Embryonic facial prominence (tissue), 1 donor: Measurements from ENCODE around the gene TNS3.

Experiments
- DNase-seq: peaks from one replicate; pipeline ENCODE4 v3.0.0-alpha.2; 2016; ENCODE audit errors: extremely low spot score

The TNS3 gene

DNA sequence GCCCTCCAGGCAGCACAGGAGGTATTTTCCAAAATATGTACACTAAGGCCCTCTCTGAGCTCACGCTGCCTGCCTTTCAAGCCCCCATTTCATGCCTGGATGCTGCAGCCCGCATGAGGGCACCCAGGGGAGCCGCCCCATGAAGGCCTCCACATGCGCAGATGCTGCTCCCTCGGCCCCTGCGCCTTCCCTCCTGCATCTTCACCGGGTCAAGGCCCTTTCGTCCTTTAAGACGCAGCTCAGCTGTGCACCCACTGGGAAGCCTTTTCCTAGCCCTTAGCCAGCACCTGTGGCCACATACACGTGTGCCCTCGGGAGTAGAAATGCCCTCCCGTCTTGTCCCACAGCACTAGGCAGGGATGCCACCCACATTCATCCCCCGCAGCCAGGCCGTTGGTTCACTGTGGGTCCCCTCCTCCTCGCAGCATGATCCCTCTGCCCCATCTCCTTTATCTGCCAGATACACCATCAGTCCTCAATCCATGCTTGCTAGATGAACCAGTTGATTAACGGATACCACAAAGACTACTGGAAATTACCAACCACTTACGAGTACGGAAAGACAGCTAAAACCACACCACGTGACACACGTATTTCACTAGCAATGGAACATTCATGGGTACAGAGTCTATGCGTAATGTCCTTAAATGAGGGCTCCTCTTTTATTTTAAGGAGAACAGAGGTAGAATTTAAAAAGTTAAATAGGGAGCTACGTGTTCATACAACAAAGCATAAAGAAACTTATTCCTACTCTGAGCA is 278.0 kb downstream of the TNS3 start:
- DNase-seq: no peak

DNA sequence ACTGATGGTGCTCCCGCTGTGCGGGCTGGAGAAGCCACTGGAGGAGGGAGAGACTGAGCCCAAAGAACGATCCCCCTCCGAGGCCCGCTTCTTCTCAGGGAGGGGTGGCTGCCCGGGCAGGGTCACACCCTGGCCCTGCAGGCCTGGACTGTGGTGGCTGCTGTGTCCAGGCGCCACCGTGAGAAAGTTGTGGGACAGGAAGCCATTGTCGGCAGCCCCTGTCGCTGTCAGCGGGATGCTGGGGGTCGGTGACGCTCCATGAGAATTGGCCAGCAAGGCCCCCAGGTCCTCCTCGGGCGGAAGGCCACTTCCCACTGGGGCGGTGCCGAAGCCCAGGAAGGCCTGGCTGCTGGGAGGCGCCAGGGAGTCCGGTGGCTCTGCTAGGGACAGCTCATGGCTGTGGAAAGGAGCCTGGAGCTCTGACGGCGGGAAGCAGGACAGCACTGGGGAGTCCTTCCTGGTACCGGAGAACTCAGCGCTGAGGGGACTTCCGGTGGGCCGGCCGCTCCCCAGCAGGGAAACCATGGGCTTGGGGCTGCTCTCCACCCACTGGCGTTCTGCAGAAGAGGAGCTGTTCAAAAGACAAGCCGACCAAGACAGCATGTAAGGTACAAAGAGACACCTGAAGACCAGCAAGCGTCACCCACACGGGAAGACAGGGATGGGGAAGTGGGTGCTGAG is 278.8 kb downstream of the TNS3 start:
- no peak for DNase-seq

- no peak for DNase-seq
These were observed 279.4 kb downstream of the TNS3 start for GRCh38 chr7:47302560-47302959.

DNA sequence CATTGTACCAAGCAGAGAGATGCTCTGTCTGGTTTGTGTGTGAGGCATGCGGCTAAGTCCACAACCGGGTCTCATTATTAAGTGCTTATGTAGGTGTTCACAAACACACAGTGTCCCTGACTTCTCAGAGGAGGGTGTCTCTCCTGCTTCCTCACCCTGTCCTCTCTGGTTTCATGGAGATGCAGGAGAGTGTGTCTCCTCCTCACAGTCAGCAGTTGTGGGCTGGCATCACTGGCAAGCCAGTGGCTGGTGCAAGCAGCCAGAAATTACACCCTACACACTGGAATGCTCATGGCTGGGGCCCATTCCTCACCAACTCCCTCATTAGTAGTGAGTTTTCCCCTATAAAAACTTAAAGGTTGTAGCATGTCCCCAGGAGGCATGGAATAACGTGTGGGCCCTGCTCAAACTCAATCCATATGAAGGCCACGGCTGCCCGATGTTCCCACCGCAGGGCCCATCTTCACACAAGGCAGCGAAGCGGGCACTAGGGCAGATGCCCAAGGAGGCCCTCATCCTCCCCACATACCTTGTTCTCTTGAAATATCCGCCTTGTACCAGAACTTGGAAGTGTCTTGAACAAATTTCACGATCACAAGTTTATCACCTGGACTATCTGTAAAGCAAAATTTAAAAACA is 280.1 kb downstream of the TNS3 start:
- DNase-seq: no peak

DNA sequence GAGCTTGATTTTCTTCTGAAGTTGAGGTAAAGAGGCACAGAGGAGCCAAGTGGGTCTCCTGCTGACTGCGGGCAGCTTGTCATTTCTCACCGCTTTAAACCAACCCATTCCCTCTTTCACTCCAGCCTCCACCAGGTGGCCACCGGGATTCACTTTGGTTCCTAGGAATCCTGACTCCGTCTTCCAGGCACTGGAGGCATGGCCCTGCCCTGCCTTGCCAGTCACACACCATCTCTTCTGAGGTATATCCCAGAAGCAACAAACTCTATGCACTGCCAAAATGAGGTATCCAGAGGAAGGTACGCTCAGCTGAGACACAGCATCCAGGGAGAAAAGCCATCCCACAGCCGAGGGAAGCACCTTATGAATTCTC is 280.8 kb downstream of the TNS3 start:
- DNase-seq: no peak

DNA sequence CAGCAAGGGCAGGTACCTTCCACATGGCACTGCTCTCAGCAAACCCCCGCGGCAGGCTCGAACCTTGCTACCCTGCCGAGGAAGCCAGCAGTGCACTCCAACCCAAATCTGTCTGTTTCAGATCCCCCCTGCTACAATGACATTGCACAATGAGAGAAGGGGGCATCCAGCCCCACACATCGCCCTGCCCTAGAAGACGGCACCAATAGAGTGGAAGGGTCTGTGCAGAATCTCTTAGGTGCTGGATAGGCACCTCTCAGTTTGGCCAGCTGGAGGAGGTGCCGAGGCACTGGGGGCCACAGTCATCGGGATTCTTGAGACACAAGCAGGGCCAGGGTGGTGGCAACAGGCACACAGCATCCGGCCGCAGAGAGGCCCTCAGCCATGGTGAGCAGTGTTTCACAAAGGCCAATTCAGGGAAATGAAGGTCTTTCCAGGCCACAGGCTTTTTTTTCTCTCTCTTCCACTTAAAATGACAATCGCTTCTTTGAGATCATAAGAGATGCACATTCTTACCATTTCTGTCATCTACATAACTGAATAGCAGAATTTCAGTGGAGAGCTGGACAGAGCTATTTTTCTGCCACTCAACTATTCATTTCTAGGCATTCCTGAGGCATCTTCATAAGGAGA is 281.3 kb downstream of the TNS3 start:
- DNase-seq: no peak

GRCh38 chr7:47299496-47299895 is 282.4 kb downstream of the TNS3 start:
- DNase-seq: no peak

DNA sequence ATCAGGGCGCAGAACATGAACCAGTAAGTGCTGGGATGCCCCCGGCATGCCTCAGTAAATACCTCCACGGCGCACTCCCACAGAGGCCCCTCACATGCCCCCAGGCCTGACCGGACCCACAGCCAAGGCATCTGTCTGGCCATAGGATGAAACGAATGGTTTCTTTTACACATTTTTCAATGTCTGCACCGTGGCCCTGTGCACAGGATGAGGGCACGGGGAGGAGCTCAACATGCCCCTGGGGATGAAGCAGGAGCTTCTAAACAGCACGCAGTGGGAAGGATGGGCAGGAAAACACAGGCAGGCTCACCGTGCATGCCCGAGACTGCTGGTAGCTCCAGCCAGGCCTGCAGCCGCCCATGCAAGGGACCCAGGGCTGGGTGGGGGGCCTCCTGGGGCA is 283.3 kb downstream of the TNS3 start:
- DNase-seq: no peak

DNA sequence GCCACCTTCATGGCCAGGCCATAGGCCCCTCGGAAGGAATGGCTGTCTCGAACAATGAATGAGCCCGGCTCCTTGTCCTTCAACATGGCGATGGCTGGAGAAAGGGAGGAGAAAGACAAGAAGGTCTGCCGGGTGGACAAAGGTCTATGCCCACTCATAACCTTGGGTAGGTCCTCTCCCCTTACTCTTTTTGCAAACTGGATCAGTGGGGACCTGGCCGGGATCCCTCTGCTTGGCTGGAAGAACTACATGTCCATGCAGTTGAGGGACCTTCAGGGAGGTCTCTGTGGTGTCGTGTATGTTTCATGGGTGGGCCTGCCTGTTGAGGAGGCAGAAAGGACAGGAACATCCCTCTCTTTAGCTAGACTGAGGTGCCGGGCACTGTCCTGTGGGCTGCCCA is 284.8 kb downstream of the TNS3 start:
- no peak for DNase-seq

GRCh38 chr7:47295606-47296005 is 286.3 kb downstream of the TNS3 start:
- DNase-seq: no peak

- DNase-seq: no peak
These were observed 287.2 kb downstream of the TNS3 start for GRCh38 chr7:47294556-47295222.

DNA sequence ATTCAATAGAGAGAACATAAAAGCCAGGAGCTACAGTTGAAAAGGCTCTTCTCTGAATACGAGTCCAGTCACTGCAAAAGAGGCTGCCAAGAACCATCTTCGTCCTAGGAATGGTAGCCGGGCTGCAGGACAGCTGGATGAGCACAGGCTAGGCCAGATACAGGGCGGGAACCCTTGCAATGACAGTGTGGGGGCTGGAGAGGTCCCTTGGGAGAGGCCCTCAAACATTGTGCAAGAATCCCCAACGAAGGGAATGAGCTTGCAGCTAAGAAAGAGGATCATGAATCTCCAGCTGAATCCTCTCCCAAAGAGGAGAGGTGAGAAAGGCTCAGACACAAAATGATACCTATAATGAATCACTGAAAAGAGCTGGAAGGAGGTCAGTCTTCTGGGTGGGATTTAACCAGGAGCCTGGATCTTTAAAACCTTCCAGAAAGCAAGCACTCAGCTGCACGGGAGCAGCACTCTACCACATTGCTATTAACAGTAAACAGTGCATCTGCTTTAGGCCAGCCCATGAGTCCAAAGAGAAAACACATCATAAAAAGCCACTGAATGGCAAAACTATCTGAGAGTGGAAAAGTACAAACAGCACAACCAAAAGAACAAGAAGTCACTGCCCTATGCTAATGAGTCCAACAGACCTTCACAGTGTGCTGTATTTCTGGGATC is 287.9 kb downstream of the TNS3 start:
- DNase-seq: no peak

DNA sequence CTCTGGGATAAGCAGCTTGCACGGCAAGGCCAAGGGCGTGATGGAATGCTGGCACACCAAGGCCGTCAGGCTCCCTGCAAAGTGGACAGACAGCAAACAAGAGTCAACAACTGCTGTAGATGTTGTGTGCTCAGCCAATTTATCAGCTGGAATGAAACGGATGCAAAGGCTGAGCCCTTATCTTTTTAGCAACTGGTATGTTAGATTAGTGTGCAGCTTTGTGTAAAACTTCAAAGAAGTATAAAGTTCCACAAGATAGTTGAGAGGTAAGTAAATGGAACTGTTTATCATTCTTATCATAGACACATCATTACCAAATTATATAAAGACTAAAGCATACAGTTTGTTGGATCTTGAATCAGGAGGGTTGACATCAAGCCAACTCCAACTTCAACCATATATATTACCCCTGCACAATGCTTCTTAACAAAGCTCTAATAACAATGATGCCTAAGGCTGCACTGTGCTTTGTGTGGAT is 289.0 kb downstream of the TNS3 start:
- DNase-seq: no peak

DNA sequence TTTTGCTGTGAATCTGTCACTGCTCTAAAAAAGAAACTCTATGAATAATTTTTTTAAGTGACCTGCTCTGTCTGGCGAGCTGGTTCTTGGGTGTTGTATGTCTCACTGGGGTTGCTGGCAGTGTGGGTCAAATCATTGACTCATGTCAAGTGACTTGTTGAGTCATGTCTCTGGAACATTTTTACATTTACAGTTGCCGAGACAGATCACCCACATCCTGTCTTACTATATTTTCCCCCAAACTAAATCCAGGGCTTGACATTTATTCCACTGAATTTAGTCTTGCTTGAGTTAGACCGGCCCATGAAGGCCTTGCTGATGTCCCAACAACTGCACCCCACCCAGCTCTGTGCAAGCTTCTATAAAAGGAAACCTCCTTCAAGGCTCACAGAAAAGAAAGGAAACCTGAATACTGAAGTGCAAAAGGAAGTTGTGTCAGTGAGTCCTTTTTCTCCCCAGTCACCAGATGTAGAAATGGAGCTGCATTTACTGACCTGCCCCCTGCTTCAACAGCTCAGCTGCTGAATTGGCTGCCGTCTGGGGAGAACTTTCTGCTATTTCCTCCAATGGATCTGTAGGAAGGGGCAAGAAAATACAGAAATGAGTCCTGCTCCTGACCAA is 290.3 kb downstream of the TNS3 start:
- no peak for DNase-seq

- DNase-seq: no peak
These were observed 291.0 kb downstream of the TNS3 start for GRCh38 chr7:47290867-47291266.

DNA sequence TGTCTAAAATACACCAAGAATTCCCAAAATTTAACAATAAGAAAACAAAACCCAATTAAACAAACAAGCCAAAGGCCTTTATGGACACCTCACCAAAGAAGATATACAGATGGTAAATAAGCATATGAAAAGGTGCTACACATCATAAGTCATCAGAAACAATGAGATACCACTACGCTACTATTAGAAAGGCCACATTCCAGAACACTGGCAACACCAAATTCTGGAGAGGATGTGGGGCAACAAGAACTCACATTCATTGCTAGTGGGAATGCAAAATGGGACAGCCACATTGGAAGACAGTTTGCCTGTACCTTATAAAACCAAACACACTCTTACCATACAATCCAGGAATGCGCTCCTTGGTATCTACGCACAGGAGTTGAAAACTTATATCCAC is 291.4 kb downstream of the TNS3 start:
- no peak for DNase-seq

DNA sequence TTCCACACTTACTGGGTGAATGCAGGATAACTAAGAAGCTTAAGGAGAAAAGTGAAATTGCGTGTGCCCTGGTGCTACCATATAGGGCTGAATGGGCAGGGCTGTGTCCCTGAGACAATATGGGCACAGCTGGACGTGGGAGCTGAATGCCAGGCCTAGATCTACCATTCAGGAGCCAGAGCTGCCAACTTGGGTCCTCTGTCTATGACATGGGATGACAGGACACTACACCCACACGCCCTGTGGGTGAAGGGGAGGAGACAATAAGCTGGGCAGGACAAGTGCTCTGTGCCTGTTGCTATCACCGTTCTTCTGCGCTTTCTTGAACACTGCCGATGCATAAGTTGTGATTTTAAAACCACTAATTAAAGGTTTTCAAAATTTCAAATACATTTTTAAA is 293.9 kb downstream of the TNS3 start:
- no peak for DNase-seq

GRCh38 chr7:47285860-47286491 is 295.9 kb downstream of the TNS3 start:
- DNase-seq: peak; percentile 93

DNA sequence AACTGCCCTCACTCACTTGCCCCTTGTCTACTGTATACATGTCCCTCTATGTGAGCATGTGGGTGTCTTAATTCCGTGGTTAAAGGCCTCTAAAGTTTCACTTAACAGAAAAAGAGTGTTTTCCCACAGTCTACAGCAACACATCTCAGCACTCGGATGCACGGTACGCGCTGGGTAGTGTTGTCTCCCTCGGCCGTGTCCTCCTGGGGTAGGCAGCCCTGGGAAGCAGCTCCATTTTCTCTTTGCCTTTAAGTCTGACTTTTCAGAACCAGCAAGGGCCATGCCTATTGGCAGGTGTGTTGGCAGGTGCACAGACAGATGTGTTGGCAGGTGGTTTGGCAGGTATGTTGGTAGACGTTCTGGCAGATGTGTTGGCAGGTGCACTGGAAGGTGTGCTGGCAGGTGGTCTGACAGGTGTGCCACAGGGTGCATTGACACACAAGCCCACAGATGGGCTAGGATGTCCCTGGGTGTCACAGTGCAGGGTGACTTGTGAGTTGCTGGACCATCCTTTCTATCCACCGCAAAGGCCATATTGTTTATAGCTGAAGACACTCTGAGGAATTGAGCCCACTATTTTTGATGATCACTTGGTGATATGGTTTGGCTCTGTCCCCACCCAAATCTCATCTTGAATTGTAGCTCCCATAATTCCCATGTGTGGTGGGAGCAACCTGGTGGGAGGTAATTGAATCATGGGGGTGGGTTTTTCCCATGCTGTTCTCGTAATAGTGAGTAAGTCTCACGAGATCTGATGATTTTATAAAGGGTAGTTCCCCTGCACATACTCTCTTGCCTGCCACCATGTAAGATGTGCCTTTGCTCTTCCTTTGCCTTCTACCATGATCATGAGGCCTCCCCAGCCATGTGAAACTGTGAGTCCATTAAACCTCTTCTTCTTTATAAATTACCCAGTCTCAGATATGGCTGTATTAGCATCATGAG is 296.9 kb downstream of the TNS3 start:
- no peak for DNase-seq
